ENCODE data around the gene DCAF15. TPM values are rescaled to one million over a fixed set of nuclear protein-coding genes. Genes with fewer than 3 reads are reported as not detected.

DCAF15 gene
- total RNA-seq, 4 donors from 2014 or later, result 11.2 to 39.6 (median 20.1) TPM

- TF ChIP-seq CTCF (IDR thresholded peaks at IDR 0.05) (no peak), POLR2A (IDR thresholded peaks at IDR 0.05) (no peak)
- DNase-seq, result no peak
Measured at GRCh38 chr19:13955662-13956364, 3.5 kb downstream of the DCAF15 start.

GRCh38 chr19:13956365-13956744 is 4.0 kb downstream of the DCAF15 start:
- Histone ChIP-seq H3K27ac (no peak overlapping the region), H3K36me3 (no peaks in the 10 kb centered on the region), H3K4me3 (no peak overlapping the region), H3K9me3 (no peaks in the 10 kb centered on the region), H3K27me3 (no peaks in the 10 kb centered on the region), H3K4me1 (peaks cover 0 to 3% of the 10 kb centered on the region in 2 donors)
- intact Hi-C loops (cut with DNase I; ENCODE audit: low total_unique reads), result no loop called here
- DNase-seq, result no peak
- TF ChIP-seq POLR2A (IDR thresholded peaks at IDR 0.05) (no peak), CTCF (IDR thresholded peaks at IDR 0.05) (no peak)

More at GRCh38 chr19:13955662-13956364, 3.5 kb downstream of the DCAF15 start:
- no peaks in the 10 kb centered on the region for H3K9me3 ChIP-seq
- no peak overlapping the region for H3K4me3 ChIP-seq
- peaks cover 0 to 3% of the 10 kb centered on the region in 2 donors for H3K4me1 ChIP-seq
- H3K27me3 ChIP-seq, result no peaks in the 10 kb centered on the region
- H3K27ac ChIP-seq, result no peak overlapping the region
- intact Hi-C loops (cut with DNase I; ENCODE audit: low total_unique reads), result no loop called here
- H3K36me3 ChIP-seq, result no peaks in the 10 kb centered on the region

- Histone ChIP-seq H3K9me3 (no peaks in the 10 kb centered on the region), H3K4me1 (peaks cover 0 to 3% of the 10 kb centered on the region in 2 donors), H3K27ac (no peak overlapping the region), H3K27me3 (no peaks in the 10 kb centered on the region), H3K4me3 (no peak overlapping the region), H3K36me3 (no peaks in the 10 kb centered on the region)
- no peak for DNase-seq
- intact Hi-C loops (cut with DNase I; ENCODE audit: low total_unique reads), result no loop called here
- TF ChIP-seq CTCF (IDR thresholded peaks at IDR 0.05) (no peak), POLR2A (IDR thresholded peaks at IDR 0.05) (no peak)
Measured at GRCh38 chr19:13957051-13957450, 4.7 kb downstream of the DCAF15 start.

- TF ChIP-seq CTCF (IDR thresholded peaks at IDR 0.05), result no peak
- TF ChIP-seq POLR2A (IDR thresholded peaks at IDR 0.05), result no peak
- no peak overlapping the region for H3K4me3 ChIP-seq
- no peak for DNase-seq
- no peaks in the 10 kb centered on the region for H3K36me3 ChIP-seq
- no peaks in the 10 kb centered on the region for H3K9me3 ChIP-seq
- no peaks in the 10 kb centered on the region for H3K27me3 ChIP-seq
- H3K4me1 ChIP-seq, result peaks cover 0 to 7% of the 10 kb centered on the region in 2 donors
- no peak overlapping the region for H3K27ac ChIP-seq
- intact Hi-C loops (cut with DNase I; ENCODE audit: low total_unique reads), result no loop called here
Measured at GRCh38 chr19:13958043-13958442, 5.7 kb downstream of the DCAF15 start.

- H3K9me3 ChIP-seq, result no peaks in the 10 kb centered on the region
- H3K36me3 ChIP-seq, result no peaks in the 10 kb centered on the region
- TF ChIP-seq POLR2A (IDR thresholded peaks at IDR 0.05), result no peak
- no peak for DNase-seq
- no peaks in the 10 kb centered on the region for H3K27me3 ChIP-seq
- intact Hi-C loops (cut with DNase I; ENCODE audit: low total_unique reads), result no loop called here
- no peak overlapping the region for H3K4me3 ChIP-seq
- no peak overlapping the region for H3K27ac ChIP-seq
- peaks cover 0 to 9% of the 10 kb centered on the region in 2 donors for H3K4me1 ChIP-seq
Measured at GRCh38 chr19:13959141-13959961, 7.0 kb downstream of the DCAF15 start.

Data from uterus (tissue), 4 donors.